ENCODE data around the gene KCNJ4.

Gene KCNJ4

GRCh38 chr22:38451864-38452263, 3.1 kb downstream of the KCNJ4 start:
- DNase-seq = no peak

GRCh38 chr22:38451404-38451803, 3.6 kb downstream of the KCNJ4 start:
- no peak for DNase-seq

DNA sequence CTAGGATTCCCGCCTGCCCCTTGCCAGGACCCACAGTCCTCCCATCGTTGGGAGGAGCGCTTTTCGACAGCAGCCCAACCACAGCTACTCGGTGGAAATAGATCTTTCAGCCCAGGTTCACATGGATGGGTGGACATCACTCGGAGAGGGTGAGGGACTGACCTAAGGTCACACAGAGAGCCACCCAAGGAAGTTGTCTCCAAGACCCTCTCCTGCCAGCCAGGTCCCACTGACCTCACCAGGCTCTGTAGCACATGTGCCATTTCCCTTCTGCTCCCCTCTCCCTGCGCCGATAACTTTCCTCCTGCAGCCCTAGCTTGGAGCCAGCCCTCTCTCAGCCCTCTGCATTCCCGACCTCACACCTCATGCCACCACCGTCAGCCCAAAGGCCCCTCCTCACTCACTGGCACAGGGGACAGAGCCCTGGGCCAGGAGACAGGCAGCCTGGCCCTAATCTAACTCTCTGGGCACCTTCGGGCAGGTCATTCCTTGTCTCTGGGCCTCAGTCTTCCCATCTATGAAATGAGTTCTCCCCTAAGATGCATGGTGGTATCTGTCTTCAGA, 4.7 kb downstream of the KCNJ4 start:
- no peak for DNase-seq

DNA sequence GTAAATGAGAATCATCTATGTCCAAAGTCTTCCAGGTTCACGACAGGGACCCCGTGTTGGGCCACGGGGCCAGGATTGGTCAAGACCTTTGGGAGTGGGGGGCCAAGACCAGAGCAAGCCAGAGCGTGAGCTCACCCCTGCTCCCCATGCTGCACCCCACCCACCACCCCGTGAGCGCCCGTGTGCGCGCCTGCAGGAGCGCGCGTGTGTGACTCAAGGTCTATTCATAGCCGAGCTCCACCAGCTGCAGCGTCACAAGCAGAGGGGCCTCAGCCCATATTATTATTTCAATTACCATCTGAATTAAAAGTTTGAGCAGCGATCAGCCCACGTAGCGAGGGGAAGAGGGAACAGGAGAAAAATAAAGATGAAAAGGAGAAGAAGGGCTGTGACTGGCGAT, 5.2 kb downstream of the KCNJ4 start:
- DNase-seq = no peak

DNA sequence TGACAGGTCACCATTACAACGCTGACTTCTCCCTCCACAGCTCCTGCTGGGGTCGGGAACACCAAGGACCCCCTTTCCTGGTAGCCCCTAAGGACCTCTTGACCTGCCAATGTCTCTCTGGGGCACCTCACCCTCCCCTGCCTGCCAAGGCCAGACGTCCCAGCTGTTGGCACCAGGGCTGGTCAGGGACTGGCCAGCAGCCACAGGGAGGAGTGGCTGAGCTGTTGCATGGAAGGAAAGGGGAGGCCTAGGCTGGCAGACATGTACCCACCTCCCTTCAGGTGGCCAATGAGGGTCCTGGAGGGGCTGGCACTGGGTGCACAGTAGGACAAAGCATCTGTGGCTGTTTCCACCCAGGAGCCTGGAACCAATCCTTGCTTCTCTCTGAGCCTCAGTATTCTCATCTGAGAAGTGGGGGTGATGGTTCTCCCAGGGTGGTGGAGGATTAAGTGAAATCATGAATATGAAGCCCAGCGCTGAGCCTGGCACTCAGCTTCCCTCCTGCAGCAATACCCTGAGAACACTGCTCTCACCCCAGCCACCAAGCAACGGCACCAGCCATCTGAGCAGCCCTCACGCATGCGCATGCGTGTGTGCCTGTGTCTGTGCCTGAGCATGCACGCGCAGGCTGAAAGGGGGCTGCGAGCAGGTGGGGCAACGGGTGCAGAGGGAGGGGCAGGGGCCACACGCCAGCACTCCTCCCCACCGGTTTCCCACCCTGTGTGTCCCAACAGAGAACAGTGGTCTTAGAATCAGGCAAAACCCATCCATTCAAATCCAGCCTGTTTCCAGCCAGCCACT, 5.9 kb downstream of the KCNJ4 start:
- DNase-seq = no peak

DNA sequence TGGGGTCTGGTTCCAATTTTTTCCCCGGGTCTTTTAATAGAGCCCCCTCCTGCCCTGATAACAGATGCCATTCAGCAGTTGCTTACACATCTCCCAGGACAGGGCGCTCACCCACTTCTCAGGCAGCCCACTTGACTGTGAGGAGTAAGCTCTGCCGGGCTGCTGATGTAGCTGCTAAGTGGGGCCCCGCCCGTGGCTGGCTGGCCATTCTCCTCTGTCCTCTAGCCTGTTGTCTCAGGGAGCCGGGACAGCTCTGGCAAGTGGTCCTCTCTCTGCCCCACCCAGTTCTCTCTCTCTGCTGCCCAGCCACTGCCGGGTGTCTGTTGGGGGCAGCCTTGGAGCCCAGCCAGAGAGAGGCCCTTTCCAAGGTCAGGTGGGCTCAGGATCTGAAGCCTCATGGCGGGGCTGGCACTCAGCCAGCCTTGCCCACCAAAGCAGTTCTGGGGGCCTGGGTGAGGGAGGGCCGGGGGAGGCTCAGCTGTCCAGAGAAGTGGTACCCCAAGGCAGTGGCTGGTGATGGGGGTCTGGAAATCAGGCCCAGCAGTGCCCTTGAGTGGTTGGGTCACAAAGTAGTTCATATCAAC, 8.9 kb downstream of the KCNJ4 start:
- DNase-seq = no peak

DNA sequence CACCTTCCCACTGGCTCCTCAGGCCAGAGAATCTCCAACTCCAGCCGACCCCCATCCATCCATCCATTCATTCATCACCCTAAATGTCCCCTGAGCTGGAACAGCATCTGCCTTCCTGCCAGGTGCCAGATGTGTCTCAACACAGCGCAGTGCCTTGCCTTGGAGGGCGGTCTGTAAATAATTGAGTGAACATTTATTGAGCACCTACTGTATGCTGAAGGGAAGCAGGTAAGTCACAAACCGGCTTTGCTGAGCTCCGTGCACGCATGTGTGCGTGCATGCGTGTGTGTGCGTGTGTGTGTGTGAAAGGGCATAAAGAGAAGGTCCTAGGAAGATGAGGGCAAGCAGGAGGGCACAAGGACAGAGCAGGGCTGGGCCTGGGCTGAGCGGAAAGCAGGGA, 10.2 kb downstream of the KCNJ4 start:
- no peak for DNase-seq

- DNase-seq = no peak
These were observed 11.1 kb downstream of the KCNJ4 start for GRCh38 chr22:38443628-38444521.

DNA sequence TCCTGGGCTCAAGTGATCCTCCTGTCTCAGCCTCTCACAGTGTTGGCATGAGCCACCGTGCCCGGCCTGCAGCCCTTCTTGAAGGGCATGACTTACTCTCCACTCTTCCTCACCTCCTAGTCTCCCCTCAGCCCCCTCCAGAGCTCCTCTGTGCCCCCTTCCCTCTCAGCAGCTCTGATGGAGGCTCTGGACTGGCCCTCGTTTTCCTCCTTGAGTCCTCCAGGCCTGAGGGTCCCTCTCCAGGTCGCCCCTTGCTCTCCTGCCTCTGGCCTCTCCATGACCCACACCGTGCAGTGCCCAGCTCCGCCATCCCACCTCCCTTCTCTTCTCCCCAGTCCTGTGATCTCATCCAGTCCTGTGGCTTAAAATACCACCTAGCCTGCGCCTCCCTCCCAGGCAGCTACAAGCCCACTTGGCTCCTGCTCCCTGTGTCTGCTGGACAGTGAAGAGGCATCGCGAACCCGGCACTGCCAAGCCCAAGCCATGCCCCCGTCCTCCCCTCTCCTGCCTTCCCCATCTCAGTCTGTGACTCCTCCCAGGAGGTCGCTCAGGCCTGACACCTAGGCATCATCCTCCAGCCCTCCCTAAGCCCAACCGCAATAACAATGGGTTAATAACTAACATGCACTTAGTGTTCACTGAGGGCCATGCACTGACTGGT, 11.9 kb downstream of the KCNJ4 start:
- DNase-seq = no peak

GRCh38 chr22:38441620-38442287, 13.2 kb downstream of the KCNJ4 start:
- no peak for DNase-seq

GRCh38 chr22:38440747-38441350, 14.2 kb downstream of the KCNJ4 start:
- DNase-seq = no peak

GRCh38 chr22:38437416-38437815, 17.6 kb downstream of the KCNJ4 start:
- DNase-seq = no peak

DNA sequence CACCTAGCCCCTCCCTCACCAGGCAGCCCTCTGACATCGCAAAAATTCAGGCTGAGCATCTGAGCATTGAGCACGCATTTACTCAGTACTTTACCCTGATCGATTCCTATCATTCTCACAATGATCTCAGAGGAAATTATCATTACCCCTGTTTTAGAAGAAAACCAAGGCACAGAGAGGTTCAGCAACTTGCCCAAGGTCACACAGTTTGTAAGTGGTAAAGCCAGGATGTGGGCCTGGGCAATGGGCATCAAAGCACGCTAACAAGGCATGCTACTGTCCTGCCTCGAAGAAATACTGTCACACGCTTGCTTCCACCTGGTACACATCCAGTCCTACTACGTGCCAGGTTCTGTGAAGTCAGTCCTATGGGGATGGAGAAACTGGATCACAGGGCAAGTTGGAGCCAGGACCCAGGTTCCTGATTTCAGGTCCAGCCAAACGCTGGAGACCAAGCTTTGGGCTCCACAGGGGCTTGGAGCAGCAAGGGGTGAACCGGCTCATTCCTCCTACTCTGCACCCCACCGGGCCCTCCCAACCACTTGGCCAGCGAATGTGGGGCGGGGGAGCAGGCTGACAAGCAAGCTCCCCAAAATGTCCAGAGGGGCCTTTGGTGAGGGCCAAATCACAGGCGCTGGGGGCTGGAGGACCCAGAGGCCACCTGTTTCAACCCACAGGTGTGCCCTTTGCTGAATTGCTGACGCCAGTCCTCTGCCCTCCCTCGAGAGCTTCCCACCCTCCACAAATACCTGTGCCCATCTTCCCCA, 18.2 kb downstream of the KCNJ4 start:
- DNase-seq = no peak

GRCh38 chr22:38435965-38436364, 19.0 kb downstream of the KCNJ4 start:
- DNase-seq = no peak

DNA sequence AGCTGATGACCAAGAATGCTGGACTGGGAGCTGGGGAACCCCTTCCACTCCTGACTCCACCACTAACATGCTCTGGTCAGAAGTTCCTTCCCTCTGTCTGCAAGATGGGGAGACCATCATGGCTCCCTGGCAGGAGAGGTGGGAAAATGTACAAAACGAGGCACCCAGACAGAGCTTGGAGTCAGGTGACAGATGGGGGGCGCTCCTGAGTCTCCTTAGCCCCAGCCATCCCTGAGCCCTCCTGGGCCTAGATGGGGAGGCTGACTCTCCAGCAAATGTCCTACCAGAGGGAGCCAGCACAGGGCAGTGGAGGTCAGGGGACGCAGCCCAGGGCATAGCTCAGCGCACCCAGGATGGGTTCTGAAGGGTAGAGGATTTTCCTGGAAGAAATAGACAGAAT, 20.0 kb downstream of the KCNJ4 start:
- no peak for DNase-seq

GRCh38 chr22:38433871-38434270, 21.1 kb downstream of the KCNJ4 start:
- no peak for DNase-seq

GRCh38 chr22:38432264-38432663, 22.7 kb downstream of the KCNJ4 start:
- no peak for DNase-seq

- no peak for DNase-seq
These were observed 23.6 kb downstream of the KCNJ4 start for GRCh38 chr22:38431266-38432010.

- no peak for DNase-seq
These were observed 25.4 kb downstream of the KCNJ4 start for GRCh38 chr22:38429499-38430068.

- no peak for DNase-seq
These were observed 26.3 kb downstream of the KCNJ4 start for GRCh38 chr22:38428714-38429113.

Measured in activated gamma-delta T cell (primary cell).